ENCODE data around the gene FAM174B.

DNA sequence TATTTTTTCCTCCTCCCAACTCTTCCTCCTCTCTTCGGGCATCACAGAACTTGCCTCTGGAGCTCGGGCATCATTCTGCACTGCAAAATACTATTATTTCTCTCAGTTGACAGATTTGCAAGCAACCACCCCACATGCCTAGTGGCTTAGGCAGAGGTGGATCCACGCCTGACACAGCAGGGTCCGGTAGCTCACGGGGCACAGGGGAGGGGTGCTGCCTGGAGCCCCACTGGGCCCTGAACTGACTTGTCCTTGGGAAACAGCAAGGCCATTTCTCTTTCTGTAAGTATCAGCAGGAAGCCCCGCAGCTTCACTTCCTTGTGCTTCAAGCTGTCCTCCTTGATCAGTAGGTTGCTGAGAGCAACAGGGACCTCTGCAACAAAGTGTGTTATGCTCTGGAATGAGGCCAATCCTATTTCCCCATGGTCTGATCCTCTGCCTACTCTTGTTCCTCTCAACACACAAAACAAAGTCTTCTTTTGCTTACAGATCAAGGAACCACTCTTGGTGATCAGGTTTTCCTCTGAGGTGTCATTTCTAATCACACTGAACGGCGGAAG, 69.1 kb downstream of the FAM174B start:
- TF ChIP-seq POLR2AphosphoS5 (IDR thresholded peaks at IDR 0.05; ENCODE audit: borderline replicate concordance, low read depth, low read length) (no peak), EZH2 (IDR thresholded peaks at IDR 0.05) (no peak)
